HG03097 (cell line): Measurements from ENCODE around the gene VWA8.

ENCODE experiments used
- ATAC-seq: cut with Tn5 transposase; IDR thresholded peaks from one replicate; pipeline ENCODE4 v1.9.1; 2021; ENCODE audit not compliant: unreplicated experiment, low FRiP score

Gene VWA8

DNA sequence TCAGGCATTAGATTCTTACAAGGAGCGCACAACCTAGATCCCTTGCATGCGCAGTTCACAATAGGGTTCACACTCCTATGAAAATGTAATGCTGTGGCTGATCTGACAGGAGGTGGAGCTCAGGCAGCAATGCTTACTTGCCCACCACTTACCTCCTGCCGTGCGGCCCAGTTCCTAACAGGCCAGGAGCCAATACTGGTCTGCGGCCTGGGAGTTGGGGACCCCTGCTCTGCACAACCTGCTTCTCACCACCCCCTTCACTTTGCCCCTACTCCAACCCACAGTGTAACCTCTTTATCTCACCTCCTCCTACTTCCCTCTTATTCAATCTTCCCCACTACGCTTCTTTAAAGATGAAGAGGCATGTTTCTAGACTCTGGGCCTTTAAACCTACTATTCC is 263.3 kb downstream of the VWA8 start:
- ATAC-seq, result no peak

DNA sequence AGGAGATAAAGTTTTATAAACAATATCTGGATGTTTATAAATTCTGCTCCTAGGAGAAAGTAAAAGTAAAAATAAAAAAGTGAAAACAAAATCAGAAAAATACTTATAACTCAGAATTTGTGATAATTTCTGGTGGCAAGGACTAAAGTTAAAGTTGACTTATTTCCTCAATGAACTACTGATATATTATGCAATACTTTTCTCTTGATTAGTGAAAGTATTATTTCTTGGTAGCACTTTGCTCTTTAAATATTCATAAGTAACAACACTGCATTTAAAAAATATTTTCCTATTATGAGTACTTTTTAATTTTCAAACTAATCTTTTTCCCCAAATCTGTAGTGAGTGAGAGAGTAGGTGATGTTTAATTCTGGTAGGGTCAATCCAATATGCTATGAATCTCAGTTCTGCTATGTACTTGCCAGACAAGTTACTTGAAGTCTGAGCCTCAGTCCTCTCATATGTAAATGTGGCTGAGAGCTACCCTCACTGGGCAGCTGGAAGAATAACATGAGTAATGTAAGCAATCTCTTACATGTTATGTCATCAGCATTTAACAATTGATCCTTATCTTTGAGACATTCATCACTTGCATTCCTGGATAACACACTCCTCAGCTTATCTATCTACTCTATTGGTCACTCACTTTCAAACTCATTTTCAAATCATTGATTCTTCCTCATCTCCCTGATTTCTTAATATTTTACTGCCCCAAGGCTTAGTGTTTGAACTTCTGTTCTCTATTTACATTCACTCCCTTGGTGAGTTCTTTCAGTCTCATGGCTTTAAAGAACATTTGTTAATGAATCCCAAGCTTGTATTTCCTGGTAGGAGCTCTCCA is 264.5 kb downstream of the VWA8 start:
- ATAC-seq, result no peak

DNA sequence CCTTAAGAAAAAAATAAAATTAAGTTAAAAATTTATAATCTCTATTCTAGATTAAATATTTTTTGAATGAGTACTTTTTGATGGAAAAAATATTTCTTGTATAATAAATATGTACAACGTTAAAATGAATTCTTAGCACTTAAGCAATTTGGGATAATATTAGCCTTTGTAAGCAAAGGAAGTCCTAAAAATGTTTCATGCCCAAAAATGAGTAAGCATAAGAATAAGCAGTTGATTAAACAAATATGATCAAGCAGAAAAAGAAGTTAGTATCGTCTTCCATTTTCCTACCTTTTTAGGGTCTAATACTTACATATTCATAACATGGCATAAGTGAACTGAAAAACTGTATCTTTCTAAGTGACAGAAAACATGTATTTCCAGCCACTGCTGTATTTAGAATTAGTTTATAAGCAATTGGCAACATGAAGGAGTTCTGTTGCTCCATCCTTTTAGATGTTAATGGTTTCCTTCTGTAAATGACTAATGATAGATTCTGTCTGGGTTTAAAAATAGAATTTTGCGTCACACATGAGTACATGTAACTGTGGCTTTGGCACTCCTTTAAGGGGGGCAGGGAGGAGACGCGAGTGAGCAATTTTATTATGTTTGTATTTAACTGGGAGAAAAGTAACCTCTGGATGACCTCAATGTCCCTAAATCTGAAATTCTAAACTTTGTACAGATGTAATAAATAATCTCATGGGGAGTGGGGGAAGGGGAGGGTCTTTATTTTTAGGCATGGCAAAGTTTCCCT is 266.2 kb downstream of the VWA8 start:
- ATAC-seq, result peak; percentile 52

DNA sequence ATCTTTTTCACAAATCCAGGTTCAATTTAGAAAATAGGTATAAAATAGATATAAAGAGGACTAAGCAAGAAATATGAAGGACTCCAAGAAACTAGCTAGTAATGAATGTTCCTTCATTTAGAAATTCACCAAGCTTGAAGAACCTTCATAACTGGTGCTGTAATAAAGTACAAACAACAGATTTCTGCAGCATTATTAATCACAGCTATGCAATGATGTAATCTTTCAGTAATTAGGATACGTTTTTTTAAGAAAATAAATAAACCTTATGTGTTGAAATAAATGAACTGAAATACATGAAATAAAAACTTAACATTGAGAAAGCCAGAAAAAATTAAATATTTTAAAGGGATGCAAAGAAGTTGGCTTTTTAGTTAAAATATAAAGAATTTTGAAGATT is 267.5 kb downstream of the VWA8 start:
- ATAC-seq, result no peak

DNA sequence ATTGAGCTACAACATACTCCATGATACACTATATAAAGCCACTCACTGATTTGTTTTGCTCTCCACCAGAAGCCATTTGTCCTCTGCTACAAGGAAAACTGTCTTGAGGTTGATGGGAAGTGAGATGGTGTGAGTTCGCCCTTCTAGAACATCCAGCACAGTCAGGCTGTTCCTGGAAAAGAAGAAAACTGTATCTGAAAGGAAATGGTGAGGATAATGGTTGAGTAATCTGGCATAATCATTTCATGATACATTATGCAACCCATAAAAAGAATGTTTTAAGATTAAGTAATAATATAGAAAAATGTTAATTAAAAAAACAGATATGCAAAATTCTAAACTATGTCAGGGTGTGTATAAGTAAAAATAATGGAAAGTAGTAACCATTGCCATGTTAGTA is 269.6 kb downstream of the VWA8 start:
- ATAC-seq, result no peak

DNA sequence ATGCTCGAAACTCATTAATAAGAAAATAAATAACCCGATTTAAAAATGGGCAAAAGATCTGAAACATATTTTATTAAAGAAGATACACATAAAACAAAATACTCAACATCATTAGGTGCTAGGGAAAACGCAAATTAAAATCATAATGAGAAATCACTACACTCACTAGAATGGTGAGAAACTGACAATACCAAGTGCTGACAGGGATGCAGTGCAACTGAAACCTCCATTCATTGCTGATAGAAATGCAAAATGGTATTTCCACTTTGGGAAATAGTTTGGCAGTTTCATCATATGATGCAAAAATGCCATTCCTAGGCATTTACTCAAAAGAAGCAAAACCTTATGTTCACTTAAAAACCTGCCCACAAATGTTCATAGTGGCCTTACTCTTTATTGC is 278.1 kb downstream of the VWA8 start:
- no peak for ATAC-seq

DNA sequence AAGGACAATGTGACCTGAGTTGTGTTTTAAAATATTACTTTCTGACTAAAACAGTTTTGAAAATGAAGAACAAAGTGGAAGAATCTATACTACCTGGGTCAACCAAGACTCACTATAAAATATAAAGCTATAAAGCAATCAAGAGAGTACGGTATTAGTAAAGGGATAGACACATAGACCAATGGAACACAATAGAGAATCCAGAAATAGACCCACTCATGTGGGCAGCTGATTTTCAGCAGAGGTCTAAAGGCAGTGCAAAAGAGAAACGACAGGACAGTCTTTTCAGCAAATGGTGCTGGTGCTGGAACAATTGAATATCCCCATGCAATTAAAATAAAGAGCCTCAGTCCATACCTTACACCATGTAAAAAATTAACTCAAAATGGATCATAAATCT is 278.9 kb downstream of the VWA8 start:
- no peak for ATAC-seq

DNA sequence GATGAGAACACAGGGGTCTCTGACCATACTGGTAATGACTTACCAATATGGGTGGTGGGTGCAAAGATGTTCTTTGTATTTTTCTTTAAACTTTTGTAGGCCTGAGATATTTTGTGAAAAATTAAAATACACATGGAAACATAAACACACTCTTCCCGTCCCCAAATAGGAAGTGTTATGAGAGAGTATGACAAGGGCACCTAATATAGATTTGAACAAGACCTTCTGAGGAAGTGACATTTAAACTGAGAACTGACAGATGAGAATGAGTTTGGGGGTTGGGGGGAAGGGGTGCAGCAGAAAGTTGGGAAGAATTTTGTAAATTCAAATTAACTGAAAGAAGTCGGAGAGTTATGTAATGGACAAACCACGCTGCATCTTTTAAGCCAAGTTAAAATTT is 279.3 kb downstream of the VWA8 start:
- ATAC-seq, result no peak

DNA sequence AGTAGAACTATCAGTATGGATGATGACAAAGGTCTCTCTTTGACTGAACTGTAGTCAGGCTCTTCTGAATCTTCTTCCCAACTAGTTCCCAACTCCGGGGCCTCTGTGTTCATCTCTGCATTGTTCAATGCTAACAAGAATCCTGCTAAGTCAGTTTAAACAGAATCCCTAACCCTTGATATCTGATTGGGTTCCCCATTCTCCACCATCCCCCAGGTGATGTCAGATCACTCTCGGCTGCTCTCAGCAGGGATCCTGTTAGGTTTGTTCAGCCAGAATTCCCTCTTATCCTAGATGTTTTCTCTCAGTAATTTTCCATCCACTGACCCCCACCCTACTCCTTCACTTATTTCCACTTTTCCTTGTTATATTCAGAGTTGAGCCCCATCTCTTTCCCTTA is 280.0 kb downstream of the VWA8 start:
- ATAC-seq, result no peak

DNA sequence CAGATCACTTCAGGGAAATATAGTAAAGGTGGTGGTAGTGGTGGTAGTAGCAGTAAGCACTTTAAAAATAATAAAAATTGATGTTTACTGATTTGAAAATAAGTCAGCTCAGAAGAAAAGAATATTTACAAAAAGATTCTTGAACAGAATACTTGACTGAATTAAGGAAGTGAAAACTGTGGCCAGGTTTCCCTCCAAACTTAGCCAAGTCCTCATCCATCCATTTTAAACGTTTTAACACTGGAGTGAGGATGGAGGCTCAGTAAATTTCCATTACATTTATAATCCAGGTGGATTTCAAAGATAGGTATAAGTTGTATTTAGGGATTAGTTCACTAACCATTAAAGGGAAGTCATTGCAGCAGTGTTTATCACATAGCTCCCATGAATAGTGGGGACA is 282.1 kb downstream of the VWA8 start:
- no peak for ATAC-seq

DNA sequence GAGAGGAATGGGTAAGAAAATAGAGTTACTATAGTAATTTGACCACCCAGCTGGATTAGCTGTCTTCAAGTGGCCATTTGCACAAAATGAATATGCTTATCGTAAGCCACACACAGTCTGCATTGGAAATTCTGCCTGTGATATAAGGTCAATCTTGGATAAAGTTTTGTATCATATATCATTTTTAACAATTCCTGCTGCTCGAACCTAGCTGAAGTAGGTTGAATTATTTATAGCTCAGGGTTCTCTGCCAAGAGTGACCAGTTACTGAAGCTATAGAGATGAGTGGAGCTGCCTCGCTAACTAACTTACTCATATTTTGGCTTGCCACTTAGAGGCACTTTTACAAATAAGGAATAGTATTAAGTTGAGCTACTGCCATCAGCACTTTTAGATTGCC is 282.7 kb downstream of the VWA8 start:
- no peak for ATAC-seq

DNA sequence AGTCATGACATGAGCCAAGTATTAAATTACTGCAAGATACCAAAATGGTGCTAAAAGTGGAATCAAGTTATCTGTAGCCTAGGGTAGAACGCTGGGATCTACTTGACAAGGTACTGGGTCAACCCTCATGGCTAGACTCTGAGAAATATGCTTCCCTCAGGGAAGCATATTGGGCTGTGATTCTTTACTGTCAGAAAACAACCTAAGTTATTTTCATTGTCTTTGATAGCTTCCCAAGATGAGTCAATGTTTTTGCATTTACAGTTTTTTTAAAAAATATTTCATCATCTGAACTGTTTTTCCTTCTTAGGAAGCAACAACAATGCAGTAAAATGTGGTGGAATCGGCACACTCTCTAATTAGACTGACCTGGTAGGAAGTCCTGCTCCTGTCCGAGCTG is 285.6 kb downstream of the VWA8 start:
- no peak for ATAC-seq

DNA sequence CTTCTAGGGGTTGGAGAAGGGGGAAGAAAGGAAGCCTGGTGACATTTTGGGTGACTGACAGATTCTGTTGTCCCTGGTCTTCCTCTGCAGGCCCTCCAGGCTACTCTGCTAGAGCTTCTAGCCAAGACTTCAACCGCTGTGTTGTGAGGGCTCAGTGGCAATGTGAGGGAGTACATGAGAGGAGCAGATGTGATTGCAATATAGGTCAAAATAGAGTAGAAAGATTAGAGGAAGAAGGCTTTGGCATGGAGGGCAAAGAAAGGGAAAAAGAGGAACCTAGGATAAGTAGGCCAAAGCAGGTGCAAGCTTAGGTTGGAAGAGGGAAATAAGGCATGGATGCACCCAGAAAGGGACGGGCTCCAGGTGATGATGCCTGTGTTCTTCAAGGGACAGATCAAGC is 286.7 kb downstream of the VWA8 start:
- ATAC-seq, result no peak

DNA sequence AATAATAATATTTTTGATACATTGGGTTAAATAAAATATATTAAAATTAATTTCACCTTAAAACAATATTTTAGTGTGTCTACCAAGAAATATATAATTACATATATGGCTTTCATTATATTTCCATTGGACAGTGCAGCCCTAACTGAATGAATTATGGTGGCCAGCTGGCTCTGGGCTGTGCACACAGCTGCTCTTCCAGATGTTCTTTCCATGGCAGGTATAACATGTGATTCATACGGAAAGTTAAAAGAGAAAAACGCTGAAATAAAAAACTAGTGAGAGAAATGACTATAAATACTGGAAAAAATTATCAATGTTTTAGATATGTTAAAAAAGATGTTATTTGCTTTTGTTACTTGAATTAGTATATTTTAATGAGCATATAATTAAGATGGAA is 287.3 kb downstream of the VWA8 start:
- ATAC-seq, result no peak

DNA sequence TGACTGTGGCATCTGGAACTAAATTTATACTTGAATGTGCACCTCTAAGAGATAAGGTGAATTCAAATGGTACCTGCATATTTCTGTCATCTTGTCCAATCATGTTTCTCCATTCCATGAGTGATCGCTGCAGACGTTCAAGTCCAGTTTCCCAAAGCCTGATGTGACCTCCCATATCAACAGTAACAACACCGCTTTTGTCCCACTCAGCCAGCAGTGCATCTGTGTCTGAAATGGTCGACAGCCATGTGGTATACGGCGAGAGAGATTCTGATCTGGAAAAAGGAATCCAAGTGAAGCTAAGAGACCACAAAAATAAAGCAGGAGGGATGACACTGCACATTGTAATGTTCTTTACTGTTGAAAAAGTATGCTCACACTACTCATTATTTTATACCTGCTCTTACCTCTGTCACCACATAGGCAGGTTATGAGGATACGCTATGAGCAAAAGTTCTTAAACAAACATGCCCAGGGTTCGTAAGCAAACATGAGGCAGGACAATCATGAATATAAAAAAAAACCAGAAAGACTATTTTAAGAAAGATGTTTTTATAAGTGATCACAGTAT is 290.0 kb downstream of the VWA8 start:
- no peak for ATAC-seq

DNA sequence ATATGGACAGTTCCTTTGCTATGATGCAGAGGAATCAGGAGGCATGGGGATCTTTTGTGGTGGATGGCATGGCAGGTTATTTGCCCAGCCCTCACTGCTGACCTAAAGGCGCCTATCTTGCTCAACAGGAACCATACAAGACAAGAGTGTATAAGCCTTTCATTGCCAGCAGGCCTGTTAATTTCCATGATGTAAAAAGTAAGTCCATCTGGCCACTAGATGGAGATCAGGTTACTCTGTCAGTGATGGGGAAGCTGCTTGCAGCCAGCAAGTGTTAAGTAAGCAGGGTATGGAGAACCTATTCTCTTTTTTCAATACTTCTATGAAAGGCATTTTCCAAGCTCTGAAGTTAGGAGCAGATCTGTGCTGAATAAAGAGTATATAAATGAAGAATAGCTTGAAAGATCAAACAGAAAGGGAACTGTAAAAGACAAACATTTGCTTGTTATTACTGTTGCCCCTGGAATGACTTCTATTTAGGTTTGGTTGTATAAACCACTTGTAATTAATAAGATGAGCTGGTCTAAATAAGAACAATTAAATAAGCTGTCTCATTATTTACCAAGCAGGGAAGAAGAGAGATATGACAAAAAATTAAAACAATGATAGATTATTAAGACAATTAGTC is 292.7 kb downstream of the VWA8 start:
- no peak for ATAC-seq

DNA sequence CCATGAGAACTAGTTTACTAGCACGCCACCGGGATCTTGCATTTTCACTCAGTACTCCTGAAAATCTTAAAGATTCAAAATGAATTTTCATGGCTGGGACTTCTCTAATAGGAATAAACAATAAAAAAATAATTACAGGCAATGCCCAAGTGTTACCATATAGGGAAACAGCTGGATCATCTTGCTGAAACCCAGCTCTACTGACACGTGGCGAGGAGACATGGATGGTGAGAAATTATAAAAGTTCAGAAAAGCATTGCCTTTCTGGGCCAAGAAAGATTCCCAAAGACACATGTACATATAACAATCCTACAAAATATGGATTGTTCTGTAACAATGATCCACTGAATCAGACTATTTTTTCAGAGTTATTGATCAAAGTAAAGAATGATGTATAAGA is 294.3 kb downstream of the VWA8 start:
- no peak for ATAC-seq

DNA sequence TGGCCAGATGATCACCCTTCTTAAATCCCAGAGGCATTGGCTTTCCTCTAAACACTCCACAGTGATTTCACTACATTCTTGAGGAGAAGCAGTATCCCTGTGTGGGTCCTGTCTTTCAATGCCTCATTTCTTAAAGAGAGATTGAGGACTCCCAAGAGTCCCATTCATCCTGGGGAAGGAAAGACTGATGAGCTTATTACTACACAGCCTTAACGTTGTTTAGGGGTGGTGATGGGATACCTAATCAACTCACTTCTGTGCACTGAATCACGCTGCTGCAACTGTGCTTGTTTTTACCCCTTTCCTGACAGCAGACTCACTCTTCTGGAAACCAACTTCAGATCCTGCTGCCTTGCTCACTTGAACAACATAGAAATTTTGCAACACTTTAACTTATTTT is 300.5 kb downstream of the VWA8 start:
- no peak for ATAC-seq

DNA sequence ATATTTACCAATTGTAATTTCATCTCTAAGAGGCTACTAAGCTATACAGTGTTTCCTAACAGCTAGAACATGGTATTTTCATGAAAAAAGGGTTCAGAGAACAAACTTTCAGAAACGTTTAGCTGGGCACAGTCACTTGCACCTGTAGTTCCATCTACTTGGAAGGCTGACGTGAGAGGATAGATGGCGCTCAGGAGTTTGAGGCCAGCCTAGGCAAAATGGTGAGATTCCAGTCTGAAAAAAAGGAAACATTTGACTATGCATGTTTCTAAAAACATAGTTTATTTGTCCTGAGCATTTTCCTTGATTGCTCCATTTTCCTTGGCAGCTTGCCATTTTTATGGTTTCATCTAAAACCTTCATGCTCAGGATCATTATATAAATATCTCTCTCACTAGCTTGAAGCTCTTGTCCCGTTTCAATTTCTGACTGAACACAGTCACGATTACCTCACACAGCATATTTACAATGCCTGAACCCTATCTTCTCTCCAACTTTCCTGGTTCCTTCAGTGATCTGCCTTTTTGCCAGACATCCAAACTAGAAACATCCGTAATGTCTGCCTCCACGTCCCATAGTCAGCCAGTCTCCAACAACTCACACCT is 302.8 kb downstream of the VWA8 start:
- no peak for ATAC-seq

DNA sequence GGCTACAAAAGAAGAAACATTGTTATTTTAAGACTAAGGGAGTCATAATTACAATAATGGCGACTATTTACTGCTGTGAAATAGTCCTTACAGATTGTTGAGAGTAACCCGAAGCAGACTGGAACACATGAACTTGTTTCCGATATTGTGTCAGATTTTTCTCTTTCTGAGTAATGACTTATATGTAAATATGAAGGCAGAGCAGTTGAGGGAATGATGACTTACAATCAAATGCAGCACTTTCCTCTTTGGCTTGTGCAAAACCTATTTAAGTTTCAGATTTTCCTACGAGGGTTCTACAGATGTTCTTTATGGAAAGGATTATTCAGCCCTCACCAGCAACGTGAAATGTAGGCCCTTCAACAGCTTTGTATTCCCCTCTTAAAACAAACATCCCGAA is 304.9 kb downstream of the VWA8 start:
- no peak for ATAC-seq

DNA sequence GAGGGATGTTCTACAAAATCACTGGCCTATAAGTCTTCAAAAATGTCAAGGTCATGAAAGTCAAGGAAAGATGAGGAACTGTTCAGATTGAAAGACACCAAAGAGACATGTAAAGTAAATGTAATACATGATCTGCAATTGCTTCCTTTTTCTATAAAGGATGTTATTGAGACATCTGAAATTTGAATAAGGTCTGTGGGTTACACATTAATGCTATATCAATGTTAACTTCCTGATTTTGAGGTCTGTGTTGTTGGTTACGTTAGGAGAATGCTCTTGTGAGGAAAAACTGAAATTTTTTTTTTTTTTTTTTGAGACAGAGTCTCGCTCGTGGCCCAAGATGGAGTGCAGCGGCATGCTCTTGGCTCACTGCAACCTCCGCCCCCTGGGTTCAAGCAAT is 306.1 kb downstream of the VWA8 start:
- ATAC-seq, result no peak
